Thoracic aorta (tissue), 2 donors: ENCODE measurements around the gene MEP1B. TPM values are rescaled to one million over a fixed set of nuclear protein-coding genes. Genes with fewer than 3 reads are reported as not detected.

ENCODE experiments used
- ATAC-seq: fragments of 150-250 bp; one replicate; pipeline ENCODE4 v1.8.0; 2017; ENCODE audit warnings: low read depth; ENCODE audit not compliant: insufficient number of reproducible peaks, low FRiP score
- DNase-seq: peaks from one replicate; pipeline ENCODE4 v3.0.0-alpha.2; 2020; ENCODE audit warnings: low spot score
- H3K27ac ChIP-seq, 2 donors: fragments of 200-600 bp; sonication (generic); 1 replicate in 1 of 2; 2 replicates in 1 of 2; pipeline ENCODE4 v1.5.1; 2016; ENCODE audit warnings: mild to moderate bottlenecking in 2 of 2, moderate library complexity in 2 of 2
- H3K27me3 ChIP-seq: fragments of 200-600 bp; sonication (generic); replicated peaks from 2 replicates; pipeline ENCODE4 v1.6.0; 2016; ENCODE audit warnings: mild to moderate bottlenecking; ENCODE audit not compliant: insufficient read depth
- H3K36me3 ChIP-seq: fragments of 200-600 bp; sonication (generic); one replicate; pipeline ENCODE4 v1.5.1; 2016
- H3K4me1 ChIP-seq, 2 donors: fragments of 200-600 bp; sonication (generic); 1 replicate in 1 of 2; 2 replicates in 1 of 2; pipeline versions ENCODE4 v1.5.1 to v1.6.0; 2016; ENCODE audit warnings: low read depth in 2 of 2, mild to moderate bottlenecking in 1 of 2; ENCODE audit not compliant: control insufficient read depth in 1 of 2
- H3K4me3 ChIP-seq: fragments of 200-600 bp; sonication (generic); 2 replicates; pipeline ENCODE4 v1.5.1; 2016; ENCODE audit warnings: mild to moderate bottlenecking
- H3K9me3 ChIP-seq: fragments of 200-600 bp; sonication (generic); 2 replicates; pipeline ENCODE4 v1.5.1; 2016
- CTCF ChIP-seq: fragments of 200-600 bp; sonication (generic); IDR thresholded peaks from one replicate; pipeline ENCODE4 v1.5.1; 2019; ENCODE audit warnings: antibody characterized with exemption
- total RNA-seq, 2 donors: library from RNA; depleted of rRNA; stranded (reverse); fragments of >200 nt; gene quantifications; one replicate each; pipeline versions ENCODE4 v1.1.0 to v1.2.3, GENCODE V29; 2016

Gene MEP1B
- total RNA-seq, 2 donors from 2014 or later: not detected

GRCh38 chr18:32249147-32249929, 59.5 kb downstream of the MEP1B start:
- Histone ChIP-seq H3K9me3 (no peaks in the 10 kb centered on the region), H3K4me3 (no peak overlapping the region), H3K27ac (no peak overlapping the region), H3K36me3 (no peaks in the 10 kb centered on the region), H3K27me3 (no peaks in the 10 kb centered on the region), H3K4me1 (no peaks in the 10 kb centered on the region)
- no peak for TF ChIP-seq CTCF
- ATAC-seq (no peak), DNase-seq (no peak)

- no peaks in the 10 kb centered on the region for H3K36me3 ChIP-seq
- no peak overlapping the region for H3K27ac ChIP-seq
- no peaks in the 10 kb centered on the region for H3K9me3 ChIP-seq
- no peaks in the 10 kb centered on the region for H3K27me3 ChIP-seq
- TF ChIP-seq CTCF: no peak
- ATAC-seq (no peak), DNase-seq (no peak)
- H3K4me1 ChIP-seq: no peaks in the 10 kb centered on the region
- H3K4me3 ChIP-seq: no peak overlapping the region
Measured at GRCh38 chr18:32251466-32251865, 61.6 kb downstream of the MEP1B start.

GRCh38 chr18:32252141-32252860, 62.5 kb downstream of the MEP1B start:
- DNase-seq (no peak), ATAC-seq (no peak)
- Histone ChIP-seq H3K9me3 (no peaks in the 10 kb centered on the region), H3K27ac (no peak overlapping the region), H3K36me3 (no peaks in the 10 kb centered on the region), H3K4me1 (no peaks in the 10 kb centered on the region), H3K4me3 (no peak overlapping the region), H3K27me3 (no peaks in the 10 kb centered on the region)
- TF ChIP-seq CTCF: no peak

- TF ChIP-seq CTCF: no peak
- no peak for DNase-seq
- no peaks in the 10 kb centered on the region for H3K36me3 ChIP-seq
- H3K4me3 ChIP-seq: no peak overlapping the region
- H3K4me1 ChIP-seq: no peaks in the 10 kb centered on the region
- H3K9me3 ChIP-seq: no peaks in the 10 kb centered on the region
- no peak overlapping the region for H3K27ac ChIP-seq
- no peaks in the 10 kb centered on the region for H3K27me3 ChIP-seq
- ATAC-seq: no peak
Measured at GRCh38 chr18:32255570-32255969, 65.7 kb downstream of the MEP1B start.

GRCh38 chr18:32257084-32257785, 67.4 kb downstream of the MEP1B start:
- Histone ChIP-seq H3K27me3 (no peaks in the 10 kb centered on the region), H3K27ac (no peak overlapping the region), H3K36me3 (no peaks in the 10 kb centered on the region), H3K4me1 (no peaks in the 10 kb centered on the region), H3K9me3 (no peaks in the 10 kb centered on the region), H3K4me3 (no peak overlapping the region)
- DNase-seq (no peak), ATAC-seq (no peak)
- no peak for TF ChIP-seq CTCF
